H1 (cell line): ENCODE data around the gene LMBR1. TPM values are rescaled to one million over a fixed set of nuclear protein-coding genes. Genes with fewer than 3 reads are reported as not detected.

Experiments used
- CTCF ChIA-PET: fragments of 300-600 bp; sonication (Branson Sonifier 250); formaldehyde crosslinking; loops from one replicate; lab custom pipeline; 2021; ENCODE audit not compliant: partially characterized antibody; lab: Charles Lee
- POLR2A ChIA-PET: fragments of 300-600 bp; sonication (Branson Sonifier 250); formaldehyde crosslinking; loops from one replicate; lab custom pipeline; 2021; ENCODE audit warnings: inconsistent platforms; ENCODE audit not compliant: partially characterized antibody; lab: Charles Lee
- DNase-seq, 2 experiments: peaks; one replicate each; pipeline versions ENCODE4 v3.0.0 to v3.0.0-alpha.2; 2010 to 2022; ENCODE audit warnings: low spot score in 2 of 2, low read depth in 1 of 2, mixed read lengths in 1 of 2
- FAIRE-seq: peaks from 2 replicates; lab custom pipeline; 2011; peaks lifted over from hg19 to GRCh38; lab: Jason Lieb, UNC
- H2AFZ ChIP-seq: 2 replicates; pipeline ENCODE4 v1.8.1; 2012; ENCODE audit warnings: low read length, inconsistent platforms
- H2AK5ac ChIP-seq: 2 replicates; pipeline ENCODE4 v1.6.1; 2013; ENCODE audit warnings: low read depth, low read length
- H2BK120ac ChIP-seq: replicated peaks from 2 replicates; pipeline ENCODE3; 2013; ENCODE audit warnings: low read depth, low read length, inconsistent platforms
- H2BK12ac ChIP-seq: 2 replicates; pipeline ENCODE4 v1.6.1; 2013; ENCODE audit warnings: low read depth, low read length
- H2BK15ac ChIP-seq: 2 replicates; pipeline ENCODE4 v1.6.1; 2013; ENCODE audit warnings: low read length
- H2BK20ac ChIP-seq: 2 replicates; pipeline ENCODE4 v1.6.1; 2013; ENCODE audit warnings: low read length
- H2BK5ac ChIP-seq: 2 replicates; pipeline ENCODE4 v1.6.1; 2013; ENCODE audit warnings: low read depth, low read length
- H3K14ac ChIP-seq: 2 replicates; pipeline ENCODE4 v1.6.1; 2013; ENCODE audit warnings: inconsistent platforms; ENCODE audit not compliant: insufficient read length
- H3K18ac ChIP-seq: 2 replicates; pipeline ENCODE4 v1.6.1; 2013; ENCODE audit warnings: low read length; ENCODE audit errors: extremely low read depth
- H3K23ac ChIP-seq: 2 replicates; pipeline ENCODE4 v1.6.1; 2013; ENCODE audit warnings: inconsistent platforms; ENCODE audit not compliant: insufficient read length
- H3K23me2 ChIP-seq: 2 replicates; pipeline ENCODE4 v1.6.1; 2013; ENCODE audit warnings: low read depth, low read length
- H3K27ac ChIP-seq: 2 replicates; pipeline ENCODE4 v1.6.1; 2011; ENCODE audit warnings: low read depth, low read length, inconsistent platforms
- H3K27me3 ChIP-seq, 4 experiments: replicated peaks in 1 of 4; 1 replicate in 1 of 4; 2 replicates in 3 of 4; pipeline versions ENCODE4 v1.6.1 to v1.8.1; 2011 to 2013; ENCODE audit warnings: low read length in 3 of 4, mild to moderate bottlenecking in 3 of 4, inconsistent platforms in 2 of 4, mixed read lengths in 2 of 4, moderate library complexity in 1 of 4; ENCODE audit not compliant: control insufficient read depth in 3 of 4, insufficient read depth in 3 of 4; ENCODE audit errors: extremely low read depth in 1 of 4
- H3K36me3 ChIP-seq, 4 experiments: 2 replicates each; pipeline versions ENCODE4 v1.6.1 to v1.8.1; 2011 to 2013; ENCODE audit warnings: mild to moderate bottlenecking in 4 of 4, low read length in 3 of 4, moderate library complexity in 2 of 4, control low read depth in 1 of 4, inconsistent platforms in 1 of 4; ENCODE audit not compliant: insufficient read depth in 4 of 4, control insufficient read depth in 2 of 4
- H3K4ac ChIP-seq: replicated peaks from 2 replicates; pipeline ENCODE3; 2013; ENCODE audit warnings: low read length, low read depth, mixed read lengths, inconsistent platforms; ENCODE audit not compliant: insufficient read length
- H3K4me1 ChIP-seq, 4 experiments: replicated peaks in 1 of 4; 1 replicate in 1 of 4; 2 replicates in 3 of 4; pipeline versions ENCODE4 v1.6.1 to v1.8.1; 2011 to 2013; ENCODE audit warnings: low read length in 3 of 4, inconsistent platforms in 2 of 4, mixed read lengths in 1 of 4; ENCODE audit not compliant: insufficient read depth in 4 of 4, control insufficient read depth in 3 of 4
- H3K4me2 ChIP-seq, 2 experiments: 2 replicates each; pipeline versions ENCODE4 v1.6.1 to v1.8.1; 2011 to 2013; ENCODE audit warnings: low read depth in 2 of 2, low read length in 2 of 2, control low read depth in 1 of 2, inconsistent platforms in 1 of 2, mild to moderate bottlenecking in 1 of 2; ENCODE audit not compliant: insufficient read depth in 1 of 2
- H3K4me3 ChIP-seq, 4 experiments: fragments of 200-600, 300-600 bp in 1 of 4; sonication (generic), shearing (Covaris generic), sonication (Bioruptor Twin) in 1 of 4; 2 replicates each; pipeline versions ENCODE4 v1.5.1 to v1.8.1; 2011 to 2016; ENCODE audit warnings: low read length in 4 of 4, low read depth in 3 of 4, control low read depth in 2 of 4, inconsistent platforms in 2 of 4, mild to moderate bottlenecking in 2 of 4, mixed read lengths in 1 of 4, moderate library complexity in 1 of 4; ENCODE audit not compliant: insufficient read depth in 2 of 4; ENCODE audit errors: extremely low read depth in 1 of 4
- H3K56ac ChIP-seq: replicated peaks from 2 replicates; pipeline ENCODE3; 2013; ENCODE audit warnings: low read depth, mild to moderate bottlenecking, mixed read lengths, low read length, inconsistent platforms; ENCODE audit not compliant: insufficient read length
- H3K79me1 ChIP-seq: 2 replicates; pipeline ENCODE4 v1.6.1; 2013; ENCODE audit warnings: low read depth, low read length, control low read depth
- H3K79me2 ChIP-seq, 2 experiments: 2 replicates each; pipeline versions ENCODE4 v1.6.1 to v1.8.1; 2012 to 2013; ENCODE audit warnings: low read length in 2 of 2, mild to moderate bottlenecking in 2 of 2, inconsistent platforms in 1 of 2; ENCODE audit not compliant: insufficient read depth in 2 of 2, control insufficient read depth in 1 of 2
- H3K9ac ChIP-seq, 4 experiments: replicated peaks in 1 of 4; 1 replicate in 1 of 4; 2 replicates in 3 of 4; pipeline versions ENCODE4 v1.6.1 to v1.8.1; 2011 to 2013; ENCODE audit warnings: low read depth in 3 of 4, low read length in 3 of 4, control low read depth in 2 of 4, mild to moderate bottlenecking in 2 of 4, moderate library complexity in 2 of 4, inconsistent platforms in 1 of 4; ENCODE audit errors: extremely low read depth in 1 of 4
- H3K9me3 ChIP-seq, 2 experiments: 2 replicates each; pipeline versions ENCODE4 v1.6.1 to v1.8.1; 2012 to 2013; ENCODE audit warnings: mild to moderate bottlenecking in 2 of 2, moderate library complexity in 2 of 2, control low read depth in 1 of 2, inconsistent platforms in 1 of 2, low read depth in 1 of 2, low read length in 1 of 2, mixed read lengths in 1 of 2; ENCODE audit not compliant: insufficient read depth in 2 of 2
- H4K20me1 ChIP-seq, 2 experiments: replicated peaks in 1 of 2; 2 replicates each; pipeline versions ENCODE3 to v1.8.1; 2011 to 2013; ENCODE audit warnings: inconsistent platforms in 2 of 2, low read length in 2 of 2, mild to moderate bottlenecking in 1 of 2; ENCODE audit not compliant: insufficient read depth in 2 of 2, control insufficient read depth in 1 of 2
- H4K5ac ChIP-seq: 2 replicates; pipeline ENCODE4 v1.6.1; 2013; ENCODE audit warnings: low read length, low read depth, mixed read lengths, inconsistent platforms; ENCODE audit not compliant: insufficient read length
- H4K8ac ChIP-seq: 2 replicates; pipeline ENCODE4 v1.8.0; 2013; ENCODE audit warnings: mild to moderate bottlenecking, moderate library complexity, low read length, inconsistent platforms; ENCODE audit not compliant: insufficient read depth; ENCODE audit errors: extremely low read depth
- H4K91ac ChIP-seq: replicated peaks from 2 replicates; pipeline ENCODE3; 2013; ENCODE audit warnings: low read length, mixed read lengths, inconsistent platforms; ENCODE audit not compliant: insufficient read length
- CHD1 ChIP-seq: IDR thresholded peaks from 2 replicates; pipeline ENCODE4 v1.6.1; 2012; ENCODE audit warnings: low read depth, low read length, improper control_type of control experiment
- EGR1 ChIP-seq: IDR thresholded peaks from 2 replicates; pipeline ENCODE4 v1.6.1; 2011; ENCODE audit warnings: low read depth, low read length, borderline replicate concordance
- EP300 ChIP-seq, 2 experiments: IDR thresholded peaks; 1 replicate in 1 of 2; 2 replicates in 1 of 2; pipeline ENCODE4 v1.6.1; 2011 to 2012; ENCODE audit warnings: low read depth in 2 of 2, low read length in 2 of 2, mild to moderate bottlenecking in 2 of 2, borderline replicate concordance in 1 of 2, inconsistent platforms in 1 of 2, moderate library complexity in 1 of 2
- HDAC2 ChIP-seq, 2 experiments: fragments of 300-600 bp in 1 of 2; sonication (generic) in 1 of 2; IDR thresholded peaks; 2 replicates each; pipeline ENCODE4 v1.6.1; 2011 to 2012; ENCODE audit warnings: low read depth in 2 of 2, low read length in 2 of 2, mild to moderate bottlenecking in 2 of 2, moderate library complexity in 2 of 2, borderline replicate concordance in 1 of 2, inconsistent platforms in 1 of 2
- NRF1 ChIP-seq: IDR thresholded peaks from 2 replicates; pipeline ENCODE4 v1.6.1; 2011; ENCODE audit warnings: mild to moderate bottlenecking, low read depth, low read length, improper control_type of control experiment
- RAD21 ChIP-seq, 2 experiments: IDR thresholded peaks in 1 of 2; conservative IDR thresholded peaks in 1 of 2; 2 replicates each; pipeline ENCODE4 v1.6.1; 2011; ENCODE audit warnings: low read depth in 2 of 2, low read length in 2 of 2, improper control_type of control experiment in 1 of 2, inconsistent platforms in 1 of 2, mild to moderate bottlenecking in 1 of 2, moderate library complexity in 1 of 2
- RFX5 ChIP-seq: IDR thresholded peaks from 2 replicates; pipeline ENCODE4 v1.6.1; 2011; ENCODE audit warnings: low read depth, low read length, improper control_type of control experiment, borderline replicate concordance
- SIX5 ChIP-seq: IDR thresholded peaks from 2 replicates; pipeline ENCODE4 v1.6.1; 2011; ENCODE audit warnings: mild to moderate bottlenecking, low read depth, low read length
- SUZ12 ChIP-seq: fragments of 200-600 bp; sonication (generic); IDR thresholded peaks from 2 replicates; pipeline ENCODE4 v1.6.1; 2012; ENCODE audit warnings: mild to moderate bottlenecking, inconsistent platforms, low read length, moderate library complexity, mixed read lengths
- TAF7 ChIP-seq: optimal IDR thresholded peaks from 2 replicates; pipeline ENCODE3; 2011; ENCODE audit warnings: low read depth, mild to moderate bottlenecking, inconsistent platforms, low read length, moderate library complexity, borderline replicate concordance
- WGBS, 2 experiments: shearing (Covaris generic) in 1 of 2; methylation state at CpG; one replicate each; pipeline versions ENCODE4 v1.1.6 to v1.1.7; 2013 to 2015; ENCODE audit warnings: low lambda C conversion rate in 2 of 2, mixed read lengths in 2 of 2, inconsistent platforms in 1 of 2, low coverage in 1 of 2, missing lambda C conversion rate in 1 of 2; ENCODE audit not compliant: insufficient replicate concordance in 2 of 2, insufficient coverage in 1 of 2, insufficient read length in 1 of 2; ENCODE audit errors: extremely low coverage in 1 of 2, missing lambda C conversion rate in 1 of 2; 5-methylcytosine and 5-hydroxymethylcytosine counted together
- polyA plus RNA-seq, 7 experiments: library from polyadenylated mRNA; depleted of rRNA in 3 of 7; stranded (reverse) in 5 of 7; unstranded in 2 of 7; fragments of >200 nt in 5 of 7; fragments of 200-250 nt in 2 of 7; gene quantifications; 1 replicate in 5 of 7; 2 replicates in 1 of 7; 4 replicates in 1 of 7; pipeline versions ENCODE4 v1.2.1 to v1.2.3, GENCODE V29; 2011 to 2013; ENCODE audit warnings: missing spikeins in 2 of 7, mixed read lengths in 2 of 7
- total RNA-seq: library from RNA; stranded (reverse); fragmentation: NEBNext Ultra II Directional; extraction: Animal tissue kit (Norgen Biotek cat#: 25700); gene quantifications from 2 replicates; pipeline ENCODE4 v1.2.1, GENCODE V29; 2021
- TF ChIP-seq, protein P1 (sequence below): IDR thresholded peaks from 2 replicates; pipeline ENCODE4 v1.6.1; 2011; ENCODE audit warnings: low read length, improper control_type of control experiment

The LMBR1 gene
- total and polyA plus RNA-seq, 2 of the 8 experiments (the other 6 are each of a cell fraction or from before 2014, with no cell fraction given), result 15.1 to 70.4 TPM

DNA sequence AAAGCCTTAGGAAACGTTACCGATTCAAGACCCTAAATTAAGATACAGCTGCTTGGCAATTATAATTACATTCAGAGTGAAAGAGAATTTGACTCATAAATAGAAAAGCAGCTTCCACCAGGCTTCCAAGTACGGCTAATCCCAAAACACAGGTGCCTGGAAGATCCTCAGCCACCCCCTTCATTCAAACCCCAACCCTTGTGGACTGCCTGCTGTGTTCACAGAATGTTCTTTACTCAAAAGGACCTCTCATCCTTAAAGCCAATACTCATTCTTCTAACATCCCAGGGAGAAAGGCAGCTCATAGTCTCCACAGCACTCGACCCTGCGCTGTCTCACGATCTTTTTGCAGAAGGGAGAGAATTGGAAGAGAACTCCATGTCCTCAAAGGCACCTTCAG, 219.5 kb downstream of the LMBR1 start:
- no peak overlapping the region for H3K4ac ChIP-seq
- peaks cover 0 to 16% (median 6%) of the 10 kb centered on the region in 4 experiments; a peak in 6 of 8 replicates for H3K36me3 ChIP-seq
- H3K56ac ChIP-seq, result no peak overlapping the region
- no peaks in the 10 kb centered on the region for H4K20me1 ChIP-seq
- no peak overlapping the region for H3K14ac ChIP-seq
- no peak overlapping the region for H3K23ac ChIP-seq
- H3K27ac ChIP-seq, result no peak overlapping the region
- H3K9ac ChIP-seq, result no peak overlapping the region
- no peaks in the 10 kb centered on the region for H3K27me3 ChIP-seq
- no peak overlapping the region for H2AK5ac ChIP-seq
- no peaks in the 10 kb centered on the region for H3K23me2 ChIP-seq
- H3K18ac ChIP-seq, result no peak overlapping the region
- H4K91ac ChIP-seq, result no peak overlapping the region
- H4K5ac ChIP-seq, result no peak overlapping the region
- no peak overlapping the region for H2BK120ac ChIP-seq
- no peak overlapping the region for H2BK20ac ChIP-seq
- DNase-seq, result no peak
- CTCF ChIA-PET, result interaction anchor here (0.8 kb wide), 1 partner anchor 10 kb away, joined by 3 read pairs; no protein-coding TSS in a partner anchor
- no peak overlapping the region for H3K4me2 ChIP-seq
- H3K79me1 ChIP-seq, result no peaks in the 10 kb centered on the region
- no peaks in the 10 kb centered on the region for H3K79me2 ChIP-seq
- no peak overlapping the region for H3K4me3 ChIP-seq
- WGBS, 2 experiments, result 89% methylated on average over 6 of the region's 6 CpGs; no CpG with 5 or more reads in 1 of the 2 experiments
- FAIRE-seq, result no peak
- peaks cover 0 to 3% (median under 1%) of the 10 kb centered on the region in 4 experiments; a peak in 1 of 7 replicates for H3K4me1 ChIP-seq
- no peak overlapping the region for H4K8ac ChIP-seq
- no peak overlapping the region for H2BK5ac ChIP-seq
- POLR2A ChIA-PET, result no interaction called here
- no peak overlapping the region for H2AFZ ChIP-seq
- no peak overlapping the region for H2BK15ac ChIP-seq
- no peak overlapping the region for H2BK12ac ChIP-seq
- no peaks in the 10 kb centered on the region for H3K9me3 ChIP-seq
- TF ChIP-seq NRF1 (no peak), EGR1 (no peak), RAD21 (IDR thresholded peaks at IDR 0.05 in 1 of 2, conservative IDR thresholded peaks at IDR 0.05 in 1 of 2; ENCODE audit: low read depth in 2 of 2, low read length in 2 of 2) (no peak), CHD1 (no peak), TAF7 (no peak), EP300 (IDR thresholded peaks at IDR 0.05; ENCODE audit: borderline replicate concordance in 1 of 2, low read depth in 2 of 2, low read length in 2 of 2) (no peak), SIX5 (no peak), RFX5 (no peak), HDAC2 (IDR thresholded peaks at IDR 0.05; ENCODE audit: borderline replicate concordance in 1 of 2, low read depth in 2 of 2, low read length in 2 of 2) (no peak), SUZ12 (no peak)
- TF ChIP-seq, protein P1, sequence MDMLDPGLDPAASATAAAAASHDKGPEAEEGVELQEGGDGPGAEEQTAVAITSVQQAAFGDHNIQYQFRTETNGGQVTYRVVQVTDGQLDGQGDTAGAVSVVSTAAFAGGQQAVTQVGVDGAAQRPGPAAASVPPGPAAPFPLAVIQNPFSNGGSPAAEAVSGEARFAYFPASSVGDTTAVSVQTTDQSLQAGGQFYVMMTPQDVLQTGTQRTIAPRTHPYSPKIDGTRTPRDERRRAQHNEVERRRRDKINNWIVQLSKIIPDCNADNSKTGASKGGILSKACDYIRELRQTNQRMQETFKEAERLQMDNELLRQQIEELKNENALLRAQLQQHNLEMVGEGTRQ, result no peak
